Neural progenitor cell (in vitro differentiated cells): Measurements from ENCODE around the gene WIPF2. TPM values are rescaled to one million over a fixed set of nuclear protein-coding genes. Genes with fewer than 3 reads are reported as not detected.
A peak's percentile ranks its signal among the peaks of the same experiment; 100 is the strongest.

Source experiments
- DNase-seq: peaks from one replicate; pipeline ENCODE4 v3.0.0-alpha.2; 2016; ENCODE audit warnings: low spot score
- H2AFZ ChIP-seq: fragments of 200-600 bp; sonication (generic); replicated peaks from 2 replicates; pipeline ENCODE4 v1.6.1; 2016; ENCODE audit warnings: antibody characterized with exemption
- H3F3A ChIP-seq: fragments of 200-600 bp; sonication (generic); 2 replicates; pipeline ENCODE4 v1.6.1; 2016; ENCODE audit warnings: antibody characterized with exemption, low read depth
- H3K27ac ChIP-seq: fragments of 200-600 bp; sonication (generic); 2 replicates; pipeline ENCODE4 v1.5.1; 2016; ENCODE audit warnings: mild to moderate bottlenecking
- H3K27me3 ChIP-seq: fragments of 200-600 bp; sonication (generic); 2 replicates; pipeline ENCODE4 v1.6.1; 2016; ENCODE audit warnings: mild to moderate bottlenecking, moderate library complexity
- H3K36me3 ChIP-seq: fragments of 200-600 bp; sonication (generic); 2 replicates; pipeline ENCODE4 v1.5.1; 2016
- H3K4me1 ChIP-seq: fragments of 200-600 bp; sonication (generic); 2 replicates; pipeline ENCODE4 v1.6.1; 2016; ENCODE audit warnings: mixed run types
- H3K4me2 ChIP-seq: fragments of 200-600 bp; sonication (generic); 2 replicates; pipeline ENCODE4 v1.6.1; 2016
- H3K4me3 ChIP-seq: fragments of 200-600 bp; sonication (generic); 2 replicates; pipeline ENCODE4 v1.5.1; 2016
- H3K79me2 ChIP-seq: fragments of 200-600 bp; sonication (generic); 2 replicates; pipeline ENCODE4 v1.6.1; 2016; ENCODE audit warnings: low read depth
- H3K9ac ChIP-seq: fragments of 200-600 bp; sonication (generic); 2 replicates; pipeline ENCODE4 v1.6.1; 2016
- H3K9me3 ChIP-seq: fragments of 200-600 bp; sonication (generic); 2 replicates; pipeline ENCODE4 v1.5.1; 2016; ENCODE audit warnings: low read depth
- H4K20me1 ChIP-seq: fragments of 200-600 bp; sonication (generic); 2 replicates; pipeline ENCODE4 v1.6.1; 2016; ENCODE audit warnings: low read depth
- H3K27ac Mint-ChIP-seq: 3 replicates; pipeline ENCODE4 v1.8.0; 2021; ENCODE audit warnings: mixed read lengths
- H3K27me3 Mint-ChIP-seq: 2 replicates; pipeline ENCODE4 v1.8.0; 2022; ENCODE audit warnings: low read depth, mild to moderate bottlenecking, inconsistent platforms, moderate library complexity, mixed read lengths; ENCODE audit not compliant: insufficient read depth
- H3K36me3 Mint-ChIP-seq: 3 replicates; pipeline ENCODE4 v1.8.0; 2021; ENCODE audit warnings: mixed read lengths
- H3K4me1 Mint-ChIP-seq: 3 replicates; pipeline ENCODE4 v1.8.0; 2021; ENCODE audit warnings: mixed read lengths
- H3K4me3 Mint-ChIP-seq: 3 replicates; pipeline ENCODE4 v1.8.0; 2021; ENCODE audit warnings: mild to moderate bottlenecking, moderate library complexity, mixed read lengths
- H3K9me3 Mint-ChIP-seq: 3 replicates; pipeline ENCODE4 v1.8.0; 2020; ENCODE audit warnings: mixed read lengths
- EZH2 ChIP-seq: fragments of 200-600 bp; sonication (generic); IDR thresholded peaks from 2 replicates; pipeline ENCODE4 v1.6.1; 2017; ENCODE audit warnings: antibody characterized with exemption, mild to moderate bottlenecking, moderate library complexity
- EZH2phosphoT487 ChIP-seq: fragments of 200-600 bp; sonication (generic); IDR thresholded peaks from 2 replicates; pipeline ENCODE4 v1.6.1; 2017; ENCODE audit warnings: antibody characterized with exemption
- total RNA-seq: library from RNA; depleted of rRNA; stranded (reverse); fragments of >200 nt; gene quantifications from 2 replicates; pipeline ENCODE4 v1.2.3, GENCODE V29; 2015; ENCODE audit warnings: low replicate concordance
- TF ChIP-seq, protein P1 (sequence below): fragments of 200-600 bp; sonication (generic); IDR thresholded peaks from 2 replicates; pipeline ENCODE4 v1.5.1; 2017; ENCODE audit warnings: antibody characterized with exemption, mild to moderate bottlenecking

WIPF2 gene
- total RNA-seq, 1 donor from 2014 or later = 6.8 TPM

DNA sequence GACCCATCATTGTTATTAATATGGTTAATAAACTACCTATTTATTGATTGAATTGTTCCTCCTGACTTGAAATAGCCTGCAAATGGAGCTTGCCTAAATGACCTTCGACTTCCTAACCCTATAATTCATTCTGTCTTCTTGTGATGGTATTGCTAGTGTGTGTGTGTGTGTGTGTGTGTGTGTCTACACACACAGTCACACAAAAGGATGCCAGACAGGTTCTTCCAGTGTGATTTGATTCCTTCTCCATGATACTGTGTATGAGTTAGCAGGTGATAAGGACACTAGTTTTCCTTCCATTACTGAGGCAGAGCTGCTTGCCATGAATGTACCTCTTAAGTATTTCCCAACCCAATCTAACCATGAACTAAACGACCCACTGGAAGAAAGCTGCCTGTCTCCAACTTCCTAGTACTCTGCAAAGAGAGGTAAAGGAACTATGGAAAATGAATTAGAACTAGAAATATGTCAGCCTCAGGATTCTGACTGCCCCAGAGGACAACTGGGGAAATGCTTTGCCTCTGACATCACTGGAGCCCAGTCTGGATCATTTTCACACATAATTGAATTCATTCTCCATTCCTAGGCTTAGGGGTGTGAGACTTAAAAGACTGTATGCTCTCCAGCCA, 65.1 kb downstream of the WIPF2 start:
- no peaks in the 10 kb centered on the region for H3K4me1 ChIP-seq
- no peak overlapping the region for H3K27ac Mint-ChIP-seq
- no peak overlapping the region for H3K4me3 ChIP-seq
- no peaks in the 10 kb centered on the region for H3K36me3 ChIP-seq
- no peak overlapping the region for H3K9ac ChIP-seq
- no peak overlapping the region for H3K4me2 ChIP-seq
- no peaks in the 10 kb centered on the region for H3K27me3 ChIP-seq
- H3K27ac ChIP-seq = no peak overlapping the region
- H3K9me3 Mint-ChIP-seq = no peaks in the 10 kb centered on the region
- peaks cover 11% of the 10 kb centered on the region for H3F3A ChIP-seq
- DNase-seq = no peak
- peaks cover 14% of the 10 kb centered on the region for H3K79me2 ChIP-seq
- H3K36me3 Mint-ChIP-seq = peaks cover 4% of the 10 kb centered on the region
- H3K9me3 ChIP-seq = no peaks in the 10 kb centered on the region
- peaks cover 7% of the 10 kb centered on the region for H3K27me3 Mint-ChIP-seq
- no peak overlapping the region for H2AFZ ChIP-seq
- no peak overlapping the region for H3K4me3 Mint-ChIP-seq
- H4K20me1 ChIP-seq = no peaks in the 10 kb centered on the region
- peaks cover 14% of the 10 kb centered on the region for H3K4me1 Mint-ChIP-seq
- TF ChIP-seq, protein P1, sequence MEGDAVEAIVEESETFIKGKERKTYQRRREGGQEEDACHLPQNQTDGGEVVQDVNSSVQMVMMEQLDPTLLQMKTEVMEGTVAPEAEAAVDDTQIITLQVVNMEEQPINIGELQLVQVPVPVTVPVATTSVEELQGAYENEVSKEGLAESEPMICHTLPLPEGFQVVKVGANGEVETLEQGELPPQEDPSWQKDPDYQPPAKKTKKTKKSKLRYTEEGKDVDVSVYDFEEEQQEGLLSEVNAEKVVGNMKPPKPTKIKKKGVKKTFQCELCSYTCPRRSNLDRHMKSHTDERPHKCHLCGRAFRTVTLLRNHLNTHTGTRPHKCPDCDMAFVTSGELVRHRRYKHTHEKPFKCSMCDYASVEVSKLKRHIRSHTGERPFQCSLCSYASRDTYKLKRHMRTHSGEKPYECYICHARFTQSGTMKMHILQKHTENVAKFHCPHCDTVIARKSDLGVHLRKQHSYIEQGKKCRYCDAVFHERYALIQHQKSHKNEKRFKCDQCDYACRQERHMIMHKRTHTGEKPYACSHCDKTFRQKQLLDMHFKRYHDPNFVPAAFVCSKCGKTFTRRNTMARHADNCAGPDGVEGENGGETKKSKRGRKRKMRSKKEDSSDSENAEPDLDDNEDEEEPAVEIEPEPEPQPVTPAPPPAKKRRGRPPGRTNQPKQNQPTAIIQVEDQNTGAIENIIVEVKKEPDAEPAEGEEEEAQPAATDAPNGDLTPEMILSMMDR = no peak

DNA sequence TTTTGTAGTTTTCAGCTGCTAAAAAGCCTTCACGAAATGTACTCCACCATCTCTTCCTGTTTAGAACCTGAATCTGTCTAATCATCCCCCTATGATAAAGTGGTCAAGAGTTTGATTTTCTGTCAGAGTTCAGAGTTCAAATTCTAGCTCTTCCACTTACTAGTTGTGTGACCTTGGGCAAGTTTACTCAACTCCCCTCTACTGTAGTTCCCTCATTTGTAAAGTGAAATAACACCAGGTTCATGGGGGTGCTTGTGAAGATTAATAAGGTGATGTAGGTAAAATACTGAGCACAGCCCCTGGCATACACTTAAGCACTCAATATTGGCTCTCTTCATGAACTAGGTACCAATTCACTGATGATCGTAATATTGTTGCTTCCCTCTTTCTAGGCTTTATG, 67.4 kb downstream of the WIPF2 start:
- peaks cover 25% of the 10 kb centered on the region for H3K4me1 Mint-ChIP-seq
- no peak for TF ChIP-seq EZH2
- TF ChIP-seq, protein P1 = no peak
- no peak for TF ChIP-seq EZH2phosphoT487

DNA sequence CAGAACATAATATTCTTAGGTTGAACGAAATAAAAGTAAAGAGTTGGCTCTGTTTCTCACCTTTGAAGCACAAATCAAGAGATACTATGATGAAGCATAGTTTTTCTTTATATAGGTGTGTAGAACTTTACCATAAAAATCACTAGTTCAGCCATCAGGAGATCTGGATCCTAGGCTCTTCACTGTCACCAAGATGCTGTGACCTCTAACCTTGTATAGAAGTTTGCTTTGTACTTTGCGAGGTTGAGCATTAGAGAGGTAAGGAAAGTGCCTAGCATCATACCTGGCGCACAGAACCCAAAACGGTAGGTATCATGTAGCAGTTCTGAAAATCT, 68.0 kb downstream of the WIPF2 start:
- H3K9me3 Mint-ChIP-seq = no peaks in the 10 kb centered on the region
- no peak for DNase-seq
- no peak overlapping the region for H3K9ac ChIP-seq
- peaks cover 25% of the 10 kb centered on the region for H3K4me1 Mint-ChIP-seq
- no peaks in the 10 kb centered on the region for H3K9me3 ChIP-seq
- H3K4me1 ChIP-seq = peaks cover 5% of the 10 kb centered on the region
- peak overlapping the region; percentile 70 for H2AFZ ChIP-seq
- TF ChIP-seq EZH2 (no peak), EZH2phosphoT487 (no peak)
- TF ChIP-seq, protein P1 = no peak
- no peaks in the 10 kb centered on the region for H3K27me3 ChIP-seq
- H3K27ac ChIP-seq = no peak overlapping the region
- no peak overlapping the region for H3K27ac Mint-ChIP-seq
- peak overlapping the region; percentile 99 for H3K4me3 Mint-ChIP-seq
- peaks cover 3% of the 10 kb centered on the region for H3K36me3 ChIP-seq
- peak overlapping the region; percentile 64 for H3K4me2 ChIP-seq
- peaks cover 9% of the 10 kb centered on the region for H4K20me1 ChIP-seq
- H3F3A ChIP-seq = peaks cover 21% of the 10 kb centered on the region
- peaks cover 43% of the 10 kb centered on the region for H3K79me2 ChIP-seq
- peaks cover 4% of the 10 kb centered on the region for H3K36me3 Mint-ChIP-seq
- peak overlapping the region; percentile 33 for H3K4me3 ChIP-seq
- H3K27me3 Mint-ChIP-seq = peaks cover 5% of the 10 kb centered on the region

More for the DNA sequence above, 67.4 kb downstream of the WIPF2 start:
- no peak for DNase-seq
- Histone ChIP-seq H3K9ac (no peak overlapping the region), H3F3A (peaks cover 20% of the 10 kb centered on the region), H3K9me3 (no peaks in the 10 kb centered on the region), H3K4me3 (no peak overlapping the region), H3K36me3 (peaks cover 3% of the 10 kb centered on the region), H4K20me1 (peaks cover 9% of the 10 kb centered on the region), H3K27me3 (no peaks in the 10 kb centered on the region), H3K79me2 (peaks cover 37% of the 10 kb centered on the region), H3K4me2 (no peak overlapping the region), H3K4me1 (peaks cover 5% of the 10 kb centered on the region), H2AFZ (no peak overlapping the region), H3K27ac (no peak overlapping the region)
- Mint-ChIP-seq H3K27ac (no peak overlapping the region), H3K36me3 (peaks cover 4% of the 10 kb centered on the region), H3K4me3 (no peak overlapping the region), H3K27me3 (peaks cover 5% of the 10 kb centered on the region), H3K9me3 (no peaks in the 10 kb centered on the region)
